H9 (cell line): ENCODE data around the gene FAM3B. TPM values are rescaled to one million over a fixed set of nuclear protein-coding genes. Genes with fewer than 3 reads are reported as not detected.

Source experiments
- DNase-seq: peaks from one replicate; pipeline ENCODE4 v3.0.0-alpha.2; 2017
- H2AFZ ChIP-seq: one replicate; pipeline ENCODE4 v1.6.1; 2013; ENCODE audit warnings: mild to moderate bottlenecking, low read length, control low read depth, moderate library complexity
- H2AK5ac ChIP-seq: 2 replicates; pipeline ENCODE4 v1.6.1; 2013; ENCODE audit warnings: low read length, control low read depth, mixed read lengths; ENCODE audit not compliant: insufficient read length
- H2BK120ac ChIP-seq: one replicate; pipeline ENCODE4 v1.6.1; 2013; ENCODE audit warnings: low read depth, mild to moderate bottlenecking, low read length, control low read depth, inconsistent platforms; ENCODE audit not compliant: poor library complexity, severe bottlenecking
- H2BK12ac ChIP-seq: 2 replicates; pipeline ENCODE4 v1.6.1; 2013; ENCODE audit warnings: low read length, control low read depth, mixed read lengths, low read depth; ENCODE audit not compliant: insufficient read length
- H2BK15ac ChIP-seq: 2 replicates; pipeline ENCODE4 v1.6.1; 2013; ENCODE audit warnings: low read depth, low read length, control low read depth
- H2BK20ac ChIP-seq: one replicate; pipeline ENCODE4 v1.6.1; 2013; ENCODE audit warnings: low read depth, mild to moderate bottlenecking, low read length, control low read depth, inconsistent platforms; ENCODE audit not compliant: poor library complexity, severe bottlenecking
- H2BK5ac ChIP-seq: 2 replicates; pipeline ENCODE4 v1.6.1; 2013; ENCODE audit warnings: low read length, control low read depth, mixed read lengths; ENCODE audit not compliant: insufficient read length
- H3K14ac ChIP-seq: 2 replicates; pipeline ENCODE4 v1.6.1; 2013; ENCODE audit warnings: low read length, control low read depth; ENCODE audit not compliant: insufficient read depth
- H3K18ac ChIP-seq: 2 replicates; pipeline ENCODE4 v1.6.1; 2013; ENCODE audit warnings: low read depth, mild to moderate bottlenecking, mixed read lengths, low read length, control low read depth; ENCODE audit not compliant: insufficient read length
- H3K23ac ChIP-seq: 2 replicates; pipeline ENCODE4 v1.6.1; 2013; ENCODE audit warnings: low read length, control low read depth, mixed read lengths, low read depth; ENCODE audit not compliant: insufficient read length
- H3K23me2 ChIP-seq: 2 replicates; pipeline ENCODE4 v1.6.1; 2013; ENCODE audit warnings: low read depth, mild to moderate bottlenecking, mixed read lengths, low read length, control low read depth; ENCODE audit not compliant: insufficient read length, poor library complexity, severe bottlenecking
- H3K27ac ChIP-seq: 2 replicates; pipeline ENCODE4 v1.5.1; 2013; ENCODE audit warnings: low read length, control low read depth, mixed read lengths, low read depth; ENCODE audit not compliant: insufficient read length
- H3K27me3 ChIP-seq: 2 replicates; pipeline ENCODE4 v1.6.1; 2013; ENCODE audit warnings: low read length, control low read depth, inconsistent platforms; ENCODE audit not compliant: insufficient read depth
- H3K4ac ChIP-seq: 2 replicates; pipeline ENCODE4 v1.6.1; 2013; ENCODE audit warnings: low read depth, mild to moderate bottlenecking, control low read depth, inconsistent platforms, low read length, moderate library complexity
- H3K4me1 ChIP-seq: 2 replicates; pipeline ENCODE4 v1.6.1; 2013; ENCODE audit warnings: low read length, control low read depth, inconsistent platforms; ENCODE audit not compliant: insufficient read depth
- H3K4me2 ChIP-seq: 2 replicates; pipeline ENCODE4 v1.6.1; 2013; ENCODE audit warnings: low read length, control low read depth, mixed read lengths; ENCODE audit not compliant: insufficient read length, insufficient read depth
- H3K56ac ChIP-seq: 2 replicates; pipeline ENCODE4 v1.6.1; 2013; ENCODE audit warnings: low read depth, mild to moderate bottlenecking, mixed read lengths, low read length, control low read depth; ENCODE audit not compliant: insufficient read length
- H3K79me1 ChIP-seq: 2 replicates; pipeline ENCODE4 v1.6.1; 2013; ENCODE audit warnings: low read depth, mild to moderate bottlenecking, moderate library complexity, low read length, control low read depth, inconsistent platforms; ENCODE audit not compliant: insufficient read depth, poor library complexity, severe bottlenecking
- H3K79me2 ChIP-seq: 2 replicates; pipeline ENCODE4 v1.6.1; 2013; ENCODE audit warnings: low read length, control low read depth, inconsistent platforms; ENCODE audit not compliant: insufficient read depth
- H3K9ac ChIP-seq: 2 replicates; pipeline ENCODE4 v1.6.1; 2013; ENCODE audit warnings: low read length, control low read depth, mixed read lengths; ENCODE audit not compliant: insufficient read length; ENCODE audit errors: extremely low read depth
- H3K9me3 ChIP-seq: one replicate; pipeline ENCODE4 v1.6.1; 2013; ENCODE audit warnings: low read depth, low read length, inconsistent platforms; ENCODE audit not compliant: control insufficient read depth
- H3T11ph ChIP-seq: one replicate; pipeline ENCODE4 v1.6.1; 2013; ENCODE audit warnings: mild to moderate bottlenecking, low read length, control low read depth, inconsistent platforms
- H4K20me1 ChIP-seq: one replicate; pipeline ENCODE4 v1.6.1; 2013; ENCODE audit not compliant: control insufficient read depth, insufficient read length, insufficient read depth
- H4K5ac ChIP-seq: 2 replicates; pipeline ENCODE4 v1.6.1; 2013; ENCODE audit warnings: low read depth, mild to moderate bottlenecking, mixed read lengths, low read length, control low read depth; ENCODE audit not compliant: insufficient read length
- H4K8ac ChIP-seq: replicated peaks from 2 replicates; pipeline ENCODE4 v1.6.1; 2013; ENCODE audit warnings: low read length, control low read depth, mixed read lengths, low read depth; ENCODE audit not compliant: insufficient read length
- H4K91ac ChIP-seq: 2 replicates; pipeline ENCODE4 v1.6.1; 2013; ENCODE audit warnings: low read depth, mild to moderate bottlenecking, moderate library complexity, mixed read lengths, low read length, control low read depth; ENCODE audit not compliant: insufficient read length
- H3K27ac Mint-ChIP-seq, 3 experiments: 2 replicates in 2 of 3; 3 replicates in 1 of 3; pipeline ENCODE4 v1.8.0; 2020 to 2021; ENCODE audit warnings: mixed read lengths in 3 of 3, mild to moderate bottlenecking in 1 of 3, moderate library complexity in 1 of 3
- H3K27me3 Mint-ChIP-seq: 2 replicates; pipeline ENCODE4 v1.8.0; 2021; ENCODE audit warnings: low read depth, mild to moderate bottlenecking, moderate library complexity, mixed read lengths
- H3K36me3 Mint-ChIP-seq, 3 experiments: 2 replicates in 2 of 3; 3 replicates in 1 of 3; pipeline ENCODE4 v1.8.0; 2020 to 2021; ENCODE audit warnings: low read depth in 3 of 3, mixed read lengths in 3 of 3; ENCODE audit not compliant: insufficient read depth in 1 of 3
- H3K4me1 Mint-ChIP-seq, 2 experiments: 2 replicates each; pipeline ENCODE4 v1.8.0; 2020; ENCODE audit warnings: mixed read lengths in 2 of 2
- H3K4me3 Mint-ChIP-seq, 2 experiments: 2 replicates in 1 of 2; 3 replicates in 1 of 2; pipeline ENCODE4 v1.8.0; 2020 to 2021; ENCODE audit warnings: mild to moderate bottlenecking in 2 of 2, mixed read lengths in 2 of 2, moderate library complexity in 1 of 2
- H3K9me3 Mint-ChIP-seq, 2 experiments: 2 replicates in 1 of 2; 3 replicates in 1 of 2; pipeline ENCODE4 v1.8.0; 2020; ENCODE audit warnings: mild to moderate bottlenecking in 2 of 2, mixed read lengths in 2 of 2, moderate library complexity in 1 of 2
- WGBS: extraction: QIAGEN DNeasy Blood & Tissue Kit; methylation state at CpG from one replicate; pipeline ENCODE4 v1.1.7; 2013; ENCODE audit warnings: missing lambda C conversion rate, low lambda C conversion rate, mixed read lengths; ENCODE audit not compliant: insufficient read length; ENCODE audit errors: extremely low coverage; 5-methylcytosine and 5-hydroxymethylcytosine counted together
- total RNA-seq: library from RNA; stranded (reverse); gene quantifications from 2 replicates; pipeline ENCODE4 v1.2.1, GENCODE V29; 2021
- TF ChIP-seq, protein P1 (sequence below): fragments of 200-600 bp; sonication (generic); conservative IDR thresholded peaks from 3 replicates; pipeline ENCODE4 v1.8.0; 2021; ENCODE audit warnings: antibody characterized with exemption, mild to moderate bottlenecking

FAM3B gene
- total RNA-seq, 1 experiment from 2014 or later, result 5.0 TPM

DNA sequence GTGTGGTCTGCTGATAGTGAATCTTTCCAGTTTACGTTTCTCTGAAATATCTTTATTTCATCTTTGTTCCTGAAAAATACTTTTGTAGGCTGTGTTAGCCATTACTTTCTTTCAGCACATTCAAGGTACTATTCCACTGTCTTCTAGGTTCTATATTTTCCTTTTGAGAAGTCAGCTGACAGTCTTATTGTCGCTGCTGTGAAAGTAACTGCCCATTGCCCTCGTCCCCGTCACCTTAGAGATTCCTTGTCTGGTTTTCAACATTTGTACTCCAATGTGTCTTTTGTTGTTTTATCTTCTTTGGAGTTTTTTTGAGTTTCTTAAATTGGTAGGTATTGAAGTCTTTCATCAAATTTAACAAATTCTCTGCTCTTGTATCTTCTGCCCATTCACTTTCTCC is 25.4 kb downstream of the FAM3B start:
- H2BK5ac ChIP-seq, result no peak overlapping the region
- H3K9ac ChIP-seq, result no peak overlapping the region
- TF ChIP-seq, protein P1, sequence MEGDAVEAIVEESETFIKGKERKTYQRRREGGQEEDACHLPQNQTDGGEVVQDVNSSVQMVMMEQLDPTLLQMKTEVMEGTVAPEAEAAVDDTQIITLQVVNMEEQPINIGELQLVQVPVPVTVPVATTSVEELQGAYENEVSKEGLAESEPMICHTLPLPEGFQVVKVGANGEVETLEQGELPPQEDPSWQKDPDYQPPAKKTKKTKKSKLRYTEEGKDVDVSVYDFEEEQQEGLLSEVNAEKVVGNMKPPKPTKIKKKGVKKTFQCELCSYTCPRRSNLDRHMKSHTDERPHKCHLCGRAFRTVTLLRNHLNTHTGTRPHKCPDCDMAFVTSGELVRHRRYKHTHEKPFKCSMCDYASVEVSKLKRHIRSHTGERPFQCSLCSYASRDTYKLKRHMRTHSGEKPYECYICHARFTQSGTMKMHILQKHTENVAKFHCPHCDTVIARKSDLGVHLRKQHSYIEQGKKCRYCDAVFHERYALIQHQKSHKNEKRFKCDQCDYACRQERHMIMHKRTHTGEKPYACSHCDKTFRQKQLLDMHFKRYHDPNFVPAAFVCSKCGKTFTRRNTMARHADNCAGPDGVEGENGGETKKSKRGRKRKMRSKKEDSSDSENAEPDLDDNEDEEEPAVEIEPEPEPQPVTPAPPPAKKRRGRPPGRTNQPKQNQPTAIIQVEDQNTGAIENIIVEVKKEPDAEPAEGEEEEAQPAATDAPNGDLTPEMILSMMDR, result no peak
- H2BK20ac ChIP-seq, result no peak overlapping the region
- WGBS, result no CpG with 5 or more reads among the region's 4 CpGs
- H3K56ac ChIP-seq, result no peak overlapping the region
- no peak overlapping the region for H2AK5ac ChIP-seq
- Mint-ChIP-seq H3K4me3 (no peak overlapping the region), H3K9me3 (peaks cover 8 to 18% of the 10 kb centered on the region in 2 experiments; a peak in 4 of 5 replicates), H3K4me1 (peaks cover 0 to 8% of the 10 kb centered on the region in 2 experiments; a peak in 3 of 4 replicates), H3K27me3 (no peaks in the 10 kb centered on the region; the same call in none of the 2 replicates), H3K27ac (no peak overlapping the region), H3K36me3 (peaks cover 0 to 5% (median 3%) of the 10 kb centered on the region in 3 experiments; a peak in 2 of 7 replicates)
- no peaks in the 10 kb centered on the region for H3K79me2 ChIP-seq
- H4K8ac ChIP-seq, result no peak overlapping the region
- H4K91ac ChIP-seq, result no peak overlapping the region
- H3K4me1 ChIP-seq, result no peaks in the 10 kb centered on the region
- H2BK120ac ChIP-seq, result no peak overlapping the region
- H3K14ac ChIP-seq, result no peak overlapping the region
- H3K23me2 ChIP-seq, result no peaks in the 10 kb centered on the region
- H4K20me1 ChIP-seq, result no peaks in the 10 kb centered on the region
- no peak overlapping the region for H3K27ac ChIP-seq
- no peak overlapping the region for H3T11ph ChIP-seq
- H4K5ac ChIP-seq, result no peak overlapping the region
- no peaks in the 10 kb centered on the region for H3K9me3 ChIP-seq
- no peaks in the 10 kb centered on the region for H3K27me3 ChIP-seq
- no peak overlapping the region for H3K4ac ChIP-seq
- no peak overlapping the region for H2BK12ac ChIP-seq
- H3K79me1 ChIP-seq, result no peaks in the 10 kb centered on the region
- no peak overlapping the region for H2AFZ ChIP-seq
- H2BK15ac ChIP-seq, result no peak overlapping the region
- H3K4me2 ChIP-seq, result no peak overlapping the region
- H3K23ac ChIP-seq, result no peak overlapping the region
- no peak overlapping the region for H3K18ac ChIP-seq
- no peak for DNase-seq
